HepG2 (cell line): Measurements from ENCODE around the gene FUCA1. TPM values are rescaled to one million over a fixed set of nuclear protein-coding genes. Genes with fewer than 3 reads are reported as not detected.
A peak's percentile ranks its signal among the peaks of the same experiment; 100 is the strongest.

Experiments used
- ARNT ChIP-seq: fragments of 450-650 bp; IDR thresholded peaks from 2 replicates; pipeline ENCODE4 v1.6.1; 2017
- CC2D1A ChIP-seq: sonication (generic); formaldehyde crosslinking; IDR thresholded peaks from 2 replicates; pipeline ENCODE4 v1.8.1; 2023; ENCODE audit warnings: mild to moderate bottlenecking, missing genetic modification reagents
- CENPT ChIP-seq: sonication (generic); formaldehyde crosslinking; IDR thresholded peaks from 2 replicates; pipeline ENCODE4 v1.8.0; 2022; ENCODE audit warnings: low read depth, mild to moderate bottlenecking, moderate library complexity, missing genetic modification reagents
- HMG20B ChIP-seq: conservative IDR thresholded peaks from 2 replicates; pipeline ENCODE4 v1.6.1; 2016; ENCODE audit warnings: missing genetic modification reagents, missing compliant biosample characterization
- HOXD1 ChIP-seq: sonication (generic); formaldehyde crosslinking; IDR thresholded peaks from 2 replicates; pipeline ENCODE4 v1.5.0; 2020; ENCODE audit warnings: missing genetic modification reagents
- KAT8 ChIP-seq: IDR thresholded peaks from 2 replicates; pipeline ENCODE4 v1.6.1; 2016; ENCODE audit warnings: missing genetic modification reagents, missing compliant biosample characterization
- MATR3 ChIP-seq: sonication (generic); formaldehyde crosslinking; IDR thresholded peaks from 2 replicates; pipeline ENCODE4 v1.4.0; 2020; ENCODE audit warnings: missing genetic modification reagents
- MTA3 ChIP-seq: sonication (generic); formaldehyde crosslinking; IDR thresholded peaks from 2 replicates; pipeline ENCODE4 v1.4.0; 2020; ENCODE audit warnings: missing genetic modification reagents
- NFIB ChIP-seq: sonication (generic); formaldehyde crosslinking; IDR thresholded peaks from 2 replicates; pipeline ENCODE4 v1.9.0; 2021; ENCODE audit warnings: missing genetic modification reagents, mild to moderate bottlenecking, borderline replicate concordance
- PHF20 ChIP-seq: sonication (generic); formaldehyde crosslinking; IDR thresholded peaks from 2 replicates; pipeline ENCODE4 v1.5.0; 2020; ENCODE audit warnings: mild to moderate bottlenecking, missing genetic modification reagents
- RARA ChIP-seq: IDR thresholded peaks from 2 replicates; pipeline ENCODE4 v1.6.1; 2016; ENCODE audit warnings: missing genetic modification reagents, missing compliant biosample characterization
- RBFOX2 ChIP-seq: fragments of 200-400 bp; formaldehyde crosslinking; IDR thresholded peaks from 2 replicates; pipeline ENCODE4 v1.6.1; 2017; ENCODE audit warnings: low read depth, mild to moderate bottlenecking, low read length
- SMYD3 ChIP-seq: sonication (generic); formaldehyde crosslinking; IDR thresholded peaks from 2 replicates; pipeline ENCODE4 v1.8.1; 2023; ENCODE audit warnings: mild to moderate bottlenecking, missing genetic modification reagents
- YEATS4 ChIP-seq: sonication (generic); formaldehyde crosslinking; IDR thresholded peaks from 2 replicates; pipeline ENCODE4 v1.4.0; 2020; ENCODE audit warnings: missing genetic modification reagents, borderline replicate concordance
- ZC3H13 ChIP-seq: sonication (generic); formaldehyde crosslinking; IDR thresholded peaks from 2 replicates; pipeline ENCODE4 v1.8.1; 2023; ENCODE audit warnings: mild to moderate bottlenecking, missing genetic modification reagents, moderate library complexity
- ZC3H4 ChIP-seq: sonication (generic); formaldehyde crosslinking; IDR thresholded peaks from 2 replicates; pipeline ENCODE4 v1.4.0; 2020; ENCODE audit warnings: missing genetic modification reagents, borderline replicate concordance
- ZMYM4 ChIP-seq: sonication (generic); formaldehyde crosslinking; IDR thresholded peaks from 2 replicates; pipeline ENCODE4 v1.8.1; 2023; ENCODE audit warnings: mild to moderate bottlenecking, missing genetic modification reagents
- ZNF10 ChIP-seq: sonication (generic); formaldehyde crosslinking; IDR thresholded peaks from 2 replicates; pipeline ENCODE4 v1.4.0; 2020; ENCODE audit warnings: mild to moderate bottlenecking, low read depth, missing genetic modification reagents, borderline replicate concordance
- ZNF136 ChIP-seq: sonication (generic); formaldehyde crosslinking; IDR thresholded peaks from 2 replicates; pipeline ENCODE4 v1.8.1; 2022; ENCODE audit warnings: low read depth, mild to moderate bottlenecking, moderate library complexity, missing genetic modification reagents
- ZNF230 ChIP-seq: sonication (generic); formaldehyde crosslinking; IDR thresholded peaks from 2 replicates; pipeline ENCODE4 v1.4.0; 2020; ENCODE audit warnings: mild to moderate bottlenecking, missing genetic modification reagents
- ZNF317 ChIP-seq: sonication (generic); formaldehyde crosslinking; IDR thresholded peaks from 2 replicates; pipeline ENCODE4 v1.5.0; 2020; ENCODE audit warnings: mild to moderate bottlenecking, missing genetic modification reagents
- ZNF558 ChIP-seq: sonication (generic); formaldehyde crosslinking; IDR thresholded peaks from 2 replicates; pipeline ENCODE4 v1.9.0; 2022; ENCODE audit warnings: mild to moderate bottlenecking, missing genetic modification reagents, borderline replicate concordance
- ZNF7 ChIP-seq: IDR thresholded peaks from 2 replicates; pipeline ENCODE4 v1.6.1; 2016; ENCODE audit warnings: missing biosample characterization, missing genetic modification reagents
- ZNF766 ChIP-seq: sonication (generic); formaldehyde crosslinking; IDR thresholded peaks from 2 replicates; pipeline ENCODE4 v1.5.0; 2020; ENCODE audit warnings: missing genetic modification reagents, borderline replicate concordance
- ZNF773 ChIP-seq: sonication (generic); formaldehyde crosslinking; IDR thresholded peaks from 2 replicates; pipeline ENCODE4 v1.4.0; 2020; ENCODE audit warnings: missing genetic modification reagents, borderline replicate concordance
- ZNF776 ChIP-seq: sonication (generic); formaldehyde crosslinking; IDR thresholded peaks from 2 replicates; pipeline ENCODE4 v1.4.0; 2020; ENCODE audit warnings: mild to moderate bottlenecking, missing genetic modification reagents
- ZSCAN25 ChIP-seq: sonication (generic); formaldehyde crosslinking; IDR thresholded peaks from 2 replicates; pipeline ENCODE4 v1.8.0; 2022; ENCODE audit warnings: mild to moderate bottlenecking, missing genetic modification reagents
- ZSCAN9 ChIP-seq: IDR thresholded peaks from 2 replicates; pipeline ENCODE4 v1.6.1; 2016; ENCODE audit warnings: borderline replicate concordance
- polyA plus RNA-seq, 8 experiments: library from polyadenylated mRNA; depleted of rRNA in 3 of 8; stranded (reverse) in 7 of 8; unstranded in 1 of 8; fragments of >200 nt; fragmentation: Illumina TruSeq in 4 of 8; extraction: Trizol in 4 of 8; gene quantifications; 2 replicates each; pipeline versions ENCODE4 v1.2.1 to v1.2.3, GENCODE V29; 2011 to 2016; ENCODE audit warnings: low read depth in 4 of 8, missing spikeins in 1 of 8, mixed read lengths in 1 of 8; ENCODE audit not compliant: insufficient read depth in 1 of 8
- total RNA-seq, 5 experiments: library from RNA; depleted of rRNA; stranded (reverse); fragments of >200 nt; fragmentation: Illumina TruSeq; extraction: Trizol; gene quantifications; 2 replicates each; pipeline ENCODE4 v1.2.3, GENCODE V29; 2016; ENCODE audit warnings: low read depth in 1 of 5
- TF ChIP-seq, protein P1 (sequence below): IDR thresholded peaks from 2 replicates; pipeline ENCODE4 v1.6.1; 2016; ENCODE audit warnings: missing biosample characterization, missing genetic modification reagents, low read depth
- TF ChIP-seq, protein P2 (sequence below): IDR thresholded peaks from 2 replicates; pipeline ENCODE4 v1.6.1; 2012; ENCODE audit warnings: low read depth, low read length, improper control_type of control experiment

FUCA1 gene
- total and polyA plus RNA-seq, 2 of the 13 experiments (the other 11 are each of a cell fraction or from before 2014, with no cell fraction given) = 32.7 to 33.6 TPM

DNA sequence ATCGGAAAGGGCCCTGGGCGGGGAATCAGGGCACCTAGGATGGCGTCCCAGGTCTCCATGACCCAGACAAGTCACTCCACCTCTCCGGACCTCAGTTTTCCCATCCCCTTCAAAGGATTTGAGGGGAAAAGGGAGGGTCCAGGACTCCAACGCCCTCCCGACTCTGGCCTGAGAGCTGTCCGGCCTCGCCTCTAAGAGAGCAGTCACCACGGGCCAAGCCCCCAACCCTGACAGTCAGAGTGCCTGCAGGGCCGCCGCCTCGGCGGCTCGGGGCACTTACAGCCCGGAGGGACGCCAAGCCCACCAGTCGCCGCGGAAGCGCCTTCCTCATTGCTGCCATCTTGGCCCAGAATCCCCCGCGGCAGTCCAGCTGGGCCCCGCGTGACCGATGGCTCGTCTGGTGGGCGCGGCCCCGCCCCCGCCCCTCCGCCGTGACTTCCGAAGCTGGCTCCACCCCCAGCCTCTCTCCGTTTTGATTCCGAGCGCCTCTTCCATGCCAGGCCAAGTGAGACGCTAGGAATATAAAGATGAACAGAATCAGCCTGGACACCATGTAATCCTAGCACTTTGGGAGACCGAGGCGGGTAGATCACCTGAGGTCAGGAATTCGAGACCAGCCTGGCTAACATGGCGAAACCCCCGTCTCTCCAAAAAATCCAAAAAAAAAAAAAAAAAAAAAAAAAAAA, 42.9 kb downstream of the FUCA1 start, which contains the start of gene HMGCL (continued):
- peak; percentile 76; the same call in 1 of the 2 replicates for TF ChIP-seq HOXD1 (CRISPR knock-in tag)
- TF ChIP-seq PHF20 (CRISPR knock-in tag) = peak; percentile 85
- peak; percentile 97 for TF ChIP-seq RBFOX2
- no peak for TF ChIP-seq NFIB (CRISPR knock-in tag)
- 0 out of 2 replicates have a peak, but pooled peaks have one; percentile 41 for TF ChIP-seq ZNF776
- peak; percentile 82 for TF ChIP-seq ZNF230 (CRISPR knock-in tag)
- TF ChIP-seq YEATS4 (CRISPR knock-in tag) = peak; percentile 88
- no peak for TF ChIP-seq ZNF7
- TF ChIP-seq ZNF558 (CRISPR knock-in tag) = 0 out of 2 replicates have a peak, but pooled peaks have one; percentile 42
- TF ChIP-seq ZNF773 = 0 out of 2 replicates have a peak, but pooled peaks have one; percentile 68
- TF ChIP-seq ZSCAN25 = no peak
- 0 out of 2 replicates have a peak, but pooled peaks have one; percentile 57 for TF ChIP-seq SMYD3 (CRISPR knock-in tag)
- TF ChIP-seq, protein P1, sequence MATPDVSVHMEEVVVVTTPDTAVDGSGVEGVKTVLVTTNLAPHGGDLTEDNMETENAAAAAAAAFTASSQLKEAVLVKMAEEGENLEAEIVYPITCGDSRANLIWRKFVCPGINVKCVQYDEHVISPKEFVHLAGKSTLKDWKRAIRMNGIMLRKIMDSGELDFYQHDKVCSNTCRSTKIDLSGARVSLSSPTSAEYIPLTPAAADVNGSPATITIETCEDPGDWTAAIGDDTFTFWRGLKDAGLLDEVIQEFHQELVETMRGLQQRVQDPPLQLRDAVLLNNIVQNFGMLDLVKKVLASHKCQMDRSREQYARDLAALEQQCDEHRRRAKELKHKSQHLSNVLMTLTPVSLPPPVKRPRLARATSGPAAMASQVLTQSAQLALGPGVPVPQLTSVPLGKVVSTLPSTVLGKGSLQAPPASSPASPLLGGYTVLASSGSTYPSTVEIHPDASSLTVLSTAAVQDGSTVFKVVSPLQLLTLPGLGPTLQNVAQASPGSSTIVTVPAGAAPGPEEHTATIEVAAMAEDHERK (CRISPR knock-in tag) = 0 out of 2 replicates have a peak, but pooled peaks have one; percentile 15
- peak; percentile 83 for TF ChIP-seq ZMYM4
- no peak for TF ChIP-seq MTA3 (CRISPR knock-in tag)
- TF ChIP-seq, protein P2, sequence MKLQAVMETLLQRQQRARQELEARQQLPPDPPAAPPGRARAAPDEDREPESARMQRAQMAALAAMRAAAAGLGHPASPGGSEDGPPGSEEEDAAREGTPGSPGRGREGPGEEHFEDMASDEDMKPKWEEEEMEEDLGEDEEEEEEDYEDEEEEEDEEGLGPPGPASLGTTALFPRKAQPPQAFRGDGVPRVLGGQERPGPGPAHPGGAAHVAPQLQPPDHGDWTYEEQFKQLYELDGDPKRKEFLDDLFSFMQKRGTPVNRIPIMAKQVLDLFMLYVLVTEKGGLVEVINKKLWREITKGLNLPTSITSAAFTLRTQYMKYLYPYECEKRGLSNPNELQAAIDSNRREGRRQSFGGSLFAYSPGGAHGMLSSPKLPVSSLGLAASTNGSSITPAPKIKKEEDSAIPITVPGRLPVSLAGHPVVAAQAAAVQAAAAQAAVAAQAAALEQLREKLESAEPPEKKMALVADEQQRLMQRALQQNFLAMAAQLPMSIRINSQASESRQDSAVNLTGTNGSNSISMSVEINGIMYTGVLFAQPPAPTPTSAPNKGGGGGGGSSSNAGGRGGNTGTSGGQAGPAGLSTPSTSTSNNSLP = no peak
- no peak for TF ChIP-seq CENPT (CRISPR knock-in tag)
- TF ChIP-seq HMG20B = no peak
- peak; percentile 86 for TF ChIP-seq KAT8 (CRISPR knock-in tag)
- TF ChIP-seq ZNF10 = no peak
- TF ChIP-seq ZNF317 (CRISPR knock-in tag) = peak; percentile 58; the same call in 1 of the 2 replicates
- TF ChIP-seq ZC3H4 = peak; percentile 60; the same call in 1 of the 2 replicates
- TF ChIP-seq MATR3 (CRISPR knock-in tag) = no peak
- TF ChIP-seq ARNT = no peak
- peak; percentile 67; the same call in 1 of the 2 replicates for TF ChIP-seq ZNF766 (CRISPR knock-in tag)
- TF ChIP-seq ZNF136 (CRISPR knock-in tag) = peak; percentile 44; the same call in 1 of the 2 replicates
- peak; percentile 45; the same call in 1 of the 2 replicates for TF ChIP-seq RARA
- TF ChIP-seq ZSCAN9 (CRISPR knock-in tag) = peak; percentile 74; the same call in 1 of the 2 replicates
- no peak for TF ChIP-seq ZC3H13 (CRISPR knock-in tag)
- TF ChIP-seq CC2D1A (CRISPR knock-in tag) = 0 out of 2 replicates have a peak, but pooled peaks have one; percentile 32
